Activated CD8-positive, alpha-beta memory T cell treated with anti-CD3 and anti-CD28 coated beads, Interleukin-2, amount 50 U/mL, for 1 hour (primary cell): ENCODE data around the gene HELZ.
"Not testable (repeated sequence)": the region's sequence is repeated elsewhere in the genome, so short reads cannot be mapped to it uniquely, and the experiment has no call there.

ENCODE experiments used
- DNase-seq: peaks from one replicate; pipeline ENCODE4 v3.0.0-alpha.2; 2020; ENCODE audit errors: extremely low read depth

HELZ gene

GRCh38 chr17:67115401-67115800, 129.6 kb downstream of the HELZ start:
- DNase-seq: no peak

GRCh38 chr17:67113486-67113885, 131.5 kb downstream of the HELZ start:
- no peak for DNase-seq

GRCh38 chr17:67111808-67112207, 133.2 kb downstream of the HELZ start:
- DNase-seq: no peak

- DNase-seq: no peak
Measured at GRCh38 chr17:67111327-67111726, 133.7 kb downstream of the HELZ start.

- DNase-seq: no peak
Measured at GRCh38 chr17:67110619-67111018, 134.4 kb downstream of the HELZ start.

- no peak for DNase-seq
Measured at GRCh38 chr17:67109111-67109510, 135.9 kb downstream of the HELZ start.

- DNase-seq: no peak
Measured at GRCh38 chr17:67107811-67108775, 136.9 kb downstream of the HELZ start.

GRCh38 chr17:67107171-67107570, 137.8 kb downstream of the HELZ start:
- no peak for DNase-seq

- no peak for DNase-seq
Measured at GRCh38 chr17:67105213-67105612, 139.8 kb downstream of the HELZ start.

GRCh38 chr17:67104641-67105040, 140.4 kb downstream of the HELZ start:
- not testable (repeated sequence) for DNase-seq

- DNase-seq: no peak
Measured at GRCh38 chr17:67098006-67098405, 147.0 kb downstream of the HELZ start.

- DNase-seq: no peak
Measured at GRCh38 chr17:67096609-67097008, 148.4 kb downstream of the HELZ start.

- no peak for DNase-seq
Measured at GRCh38 chr17:67095803-67096202, 149.2 kb downstream of the HELZ start.

- DNase-seq: not testable (repeated sequence)
Measured at GRCh38 chr17:67095291-67095690, 149.7 kb downstream of the HELZ start.

- no peak for DNase-seq
Measured at GRCh38 chr17:67093348-67093747, 151.6 kb downstream of the HELZ start.

GRCh38 chr17:67092710-67093109, 152.3 kb downstream of the HELZ start:
- not testable (repeated sequence) for DNase-seq

- DNase-seq: no peak
Measured at GRCh38 chr17:67092291-67092690, 152.7 kb downstream of the HELZ start.

GRCh38 chr17:67090341-67090740, 154.7 kb downstream of the HELZ start:
- no peak for DNase-seq

GRCh38 chr17:67088639-67089038, 156.4 kb downstream of the HELZ start:
- DNase-seq: no peak

GRCh38 chr17:67085406-67085805, 159.6 kb downstream of the HELZ start:
- no peak for DNase-seq

- no peak for DNase-seq
Measured at GRCh38 chr17:67082107-67082506, 162.9 kb downstream of the HELZ start.

GRCh38 chr17:67080804-67081203, 164.2 kb downstream of the HELZ start:
- no peak for DNase-seq

- no peak for DNase-seq
Measured at GRCh38 chr17:67079491-67079890, 165.5 kb downstream of the HELZ start.

- no peak for DNase-seq
Measured at GRCh38 chr17:67078292-67078691, 166.7 kb downstream of the HELZ start.
